ENCODE data around the gene TBL1XR1. TPM values are rescaled to one million over a fixed set of nuclear protein-coding genes. Genes with fewer than 3 reads are reported as not detected.

Gene TBL1XR1
- total and polyA plus RNA-seq, 2 of the 13 experiments (the other 11 are each of a cell fraction or from before 2014, with no cell fraction given): 57.7 to 62.5 TPM

DNA sequence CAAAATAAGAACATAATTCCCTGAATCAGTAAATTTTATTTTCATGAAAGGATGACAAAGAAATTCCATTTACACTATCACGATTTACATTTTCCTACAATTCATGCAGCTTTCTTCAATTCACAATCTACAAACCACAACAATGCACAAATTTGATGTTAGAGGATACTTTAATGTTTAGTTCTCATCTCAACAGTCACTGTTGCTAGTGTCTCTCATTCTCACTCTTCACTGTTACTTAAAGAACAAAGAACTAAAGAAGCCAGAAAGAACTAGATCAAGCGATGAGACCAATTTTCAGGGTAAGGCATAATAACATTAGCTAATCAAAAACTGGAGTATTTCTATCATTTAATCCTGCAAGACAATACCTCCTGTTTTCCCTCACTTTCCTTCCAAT, 73.5 kb downstream of the TBL1XR1 start:
- FAIRE-seq (no peak), DNase-seq (ENCODE audit: low spot score) (no peak), ATAC-seq (no peak)
- intact Hi-C loops (cut with micrococcal nuclease; ENCODE audit: unreplicated experiment): no loop called here
- Histone ChIP-seq H3K36me3 (replicated peaks in 1 of 2; ENCODE audit: control insufficient read depth in 1 of 2, insufficient read depth in 2 of 2, low read length in 2 of 2) (no peaks in the 10 kb centered on the region; a peak in 2 of 5 replicates), H3K27ac (ENCODE audit: extremely low read length, insufficient read depth, low read length) (no peak overlapping the region), H3K27me3 (ENCODE audit: control insufficient read depth in 1 of 2, insufficient read depth in 2 of 2, low read length in 2 of 2) (no peaks in the 10 kb centered on the region), H3K4me3 (replicated peaks in 1 of 3; ENCODE audit: insufficient read depth in 1 of 3, low read depth in 2 of 3, low read length in 3 of 3) (no peak overlapping the region), H3K9me3 (ENCODE audit: low read length) (no peaks in the 10 kb centered on the region), H3K4me1 (ENCODE audit: insufficient read depth, low read length) (peaks cover 33% of the 10 kb centered on the region), H2AFZ (ENCODE audit: low read length) (no peak overlapping the region), H3K79me2 (ENCODE audit: insufficient read depth, low read length) (peaks cover 100% of the 10 kb centered on the region), H4K20me1 (ENCODE audit: insufficient read depth, low read length) (peaks cover 78% of the 10 kb centered on the region), H3K4me2 (ENCODE audit: low read depth, low read length) (no peak overlapping the region), H3K9ac (ENCODE audit: insufficient read depth, low read depth, low read length) (no peak overlapping the region)
- in situ Hi-C loops (cut with HindIII; ENCODE audit: extremely low pct_ligation_motif_present, low pct_unique_long_range_greater_than_20kb): no loop called here
- 98% methylated on average over 2 of the region's 2 CpGs for WGBS (ENCODE audit: low lambda C conversion rate)
- CTCF ChIA-PET (ENCODE audit: low intra/inter-chr PET ratio, low total read pairs): no interaction called here
- no TSS peak for BruUV-seq (replicated peaks)
- POLR2A ChIA-PET: no interaction called here
- TF ChIP-seq CHD4 (IDR thresholded peaks at IDR 0.05; ENCODE audit: borderline replicate concordance, low read length): no peak
- no peak for TF ChIP-seq BRCA1 (CRISPR knock-in tag; IDR thresholded peaks at IDR 0.05)
- TF ChIP-seq NR2F6 (IDR thresholded peaks at IDR 0.05): no peak
- no peak for TF ChIP-seq NR2F6 (CRISPR knock-in tag; IDR thresholded peaks at IDR 0.05)
- no peak for TF ChIP-seq ZNF562 (CRISPR knock-in tag; IDR thresholded peaks at IDR 0.05; ENCODE audit: borderline replicate concordance)
- TF ChIP-seq, protein P1, sequence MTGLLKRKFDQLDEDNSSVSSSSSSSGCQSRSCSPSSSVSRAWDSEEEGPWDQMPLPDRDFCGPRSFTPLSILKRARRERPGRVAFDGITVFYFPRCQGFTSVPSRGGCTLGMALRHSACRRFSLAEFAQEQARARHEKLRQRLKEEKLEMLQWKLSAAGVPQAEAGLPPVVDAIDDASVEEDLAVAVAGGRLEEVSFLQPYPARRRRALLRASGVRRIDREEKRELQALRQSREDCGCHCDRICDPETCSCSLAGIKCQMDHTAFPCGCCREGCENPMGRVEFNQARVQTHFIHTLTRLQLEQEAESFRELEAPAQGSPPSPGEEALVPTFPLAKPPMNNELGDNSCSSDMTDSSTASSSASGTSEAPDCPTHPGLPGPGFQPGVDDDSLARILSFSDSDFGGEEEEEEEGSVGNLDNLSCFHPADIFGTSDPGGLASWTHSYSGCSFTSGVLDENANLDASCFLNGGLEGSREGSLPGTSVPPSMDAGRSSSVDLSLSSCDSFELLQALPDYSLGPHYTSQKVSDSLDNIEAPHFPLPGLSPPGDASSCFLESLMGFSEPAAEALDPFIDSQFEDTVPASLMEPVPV (CRISPR knock-in tag; IDR thresholded peaks at IDR 0.05): no peak
- no peak for TF ChIP-seq ZNF879 (CRISPR knock-in tag; IDR thresholded peaks at IDR 0.05)
- TF ChIP-seq, protein P2, sequence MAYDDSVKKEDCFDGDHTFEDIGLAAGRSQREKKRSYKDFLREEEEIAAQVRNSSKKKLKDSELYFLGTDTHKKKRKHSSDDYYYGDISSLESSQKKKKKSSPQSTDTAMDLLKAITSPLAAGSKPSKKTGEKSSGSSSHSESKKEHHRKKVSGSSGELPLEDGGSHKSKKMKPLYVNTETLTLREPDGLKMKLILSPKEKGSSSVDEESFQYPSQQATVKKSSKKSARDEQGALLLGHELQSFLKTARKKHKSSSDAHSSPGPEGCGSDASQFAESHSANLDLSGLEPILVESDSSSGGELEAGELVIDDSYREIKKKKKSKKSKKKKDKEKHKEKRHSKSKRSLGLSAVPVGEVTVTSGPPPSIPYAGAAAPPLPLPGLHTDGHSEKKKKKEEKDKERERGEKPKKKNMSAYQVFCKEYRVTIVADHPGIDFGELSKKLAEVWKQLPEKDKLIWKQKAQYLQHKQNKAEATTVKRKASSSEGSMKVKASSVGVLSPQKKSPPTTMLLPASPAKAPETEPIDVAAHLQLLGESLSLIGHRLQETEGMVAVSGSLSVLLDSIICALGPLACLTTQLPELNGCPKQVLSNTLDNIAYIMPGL (CRISPR knock-in tag; IDR thresholded peaks at IDR 0.05; ENCODE audit: borderline replicate concordance in 1 of 2, low read depth in 1 of 2): no peak
- no peak for TF ChIP-seq SPEN (CRISPR knock-in tag; IDR thresholded peaks at IDR 0.05; ENCODE audit: low read depth)
- TF ChIP-seq YEATS4 (CRISPR knock-in tag; IDR thresholded peaks at IDR 0.05; ENCODE audit: borderline replicate concordance): no peak
- TF ChIP-seq ZNF558 (CRISPR knock-in tag; IDR thresholded peaks at IDR 0.05; ENCODE audit: borderline replicate concordance): no peak
- no peak for TF ChIP-seq TOPORS (CRISPR knock-in tag; IDR thresholded peaks at IDR 0.05)
- TF ChIP-seq RBM39 (IDR thresholded peaks at IDR 0.05; ENCODE audit: low read depth, low read length, poor library complexity, severe bottlenecking): no peak
- TF ChIP-seq SP140L (CRISPR knock-in tag; IDR thresholded peaks at IDR 0.05; ENCODE audit: borderline replicate concordance): no peak
